Endothelial cell of umbilical vein (primary cell): ENCODE data around the gene HNRNPCL4.
"Not testable (repeated sequence)": the region's sequence is repeated elsewhere in the genome, so short reads cannot be mapped to it uniquely, and the experiment has no call there.

Experiments used
- CTCF ChIP-seq, 2 donors: IDR thresholded peaks; 1 replicate in 1 of 2; 2 replicates in 1 of 2; pipeline ENCODE4 v1.5.1; 2011; ENCODE audit warnings: low read length in 2 of 2, mild to moderate bottlenecking in 2 of 2, moderate library complexity in 2 of 2, control low read depth in 1 of 2, inconsistent platforms in 1 of 2, low read depth in 1 of 2; ENCODE audit not compliant: insufficient read depth in 1 of 2; ENCODE audit errors: extremely low read depth in 1 of 2
- EZH2 ChIP-seq: IDR thresholded peaks from 2 replicates; pipeline ENCODE4 v1.6.1; 2012; ENCODE audit warnings: borderline replicate concordance, low read depth, mild to moderate bottlenecking, moderate library complexity, low read length, inconsistent platforms; ENCODE audit not compliant: severe bottlenecking
- MAX ChIP-seq: IDR thresholded peaks from 2 replicates; pipeline ENCODE4 v1.6.1; 2011; ENCODE audit not compliant: insufficient read depth, insufficient read length
- MYC ChIP-seq: IDR thresholded peaks from one replicate; pipeline ENCODE4 v1.6.1; 2011; ENCODE audit warnings: mild to moderate bottlenecking, low read depth, low read length
- POLR2A ChIP-seq: IDR thresholded peaks from 2 replicates; pipeline ENCODE4 v1.6.1; 2012; ENCODE audit warnings: low read depth, mild to moderate bottlenecking, control low read depth, low read length
- POLR2AphosphoS5 ChIP-seq: IDR thresholded peaks from 2 replicates; pipeline ENCODE4 v1.6.1; 2012; ENCODE audit warnings: low read depth, mild to moderate bottlenecking, control low read depth, low read length, moderate library complexity; ENCODE audit not compliant: insufficient read depth

GRCh38 chr1:13165531-13165930 is at the start of gene HNRNPCL4:
- TF ChIP-seq CTCF (IDR thresholded peaks at IDR 0.05; ENCODE audit: extremely low read depth in 1 of 2, insufficient read depth in 1 of 2, low read depth in 1 of 2, low read length in 2 of 2); POLR2AphosphoS5; MAX; POLR2A; EZH2; MYC: not testable (repeated sequence)
